GM18507 (cell line): Measurements from ENCODE around the gene KRTAP10-1.
"Not testable (repeated sequence)": the region's sequence is repeated elsewhere in the genome, so short reads cannot be mapped to it uniquely, and the experiment has no call there.

ENCODE experiments used
- DNase-seq: peaks from one replicate; pipeline ENCODE4 v3.0.0; 2011; ENCODE audit warnings: low read depth; ENCODE audit not compliant: insufficient read length; ENCODE audit errors: extremely low spot score
- FAIRE-seq: peaks from 2 replicates; lab custom pipeline; 2011; peaks lifted over from hg19 to GRCh38; lab: Jason Lieb, UNC

KRTAP10-1 gene

DNA sequence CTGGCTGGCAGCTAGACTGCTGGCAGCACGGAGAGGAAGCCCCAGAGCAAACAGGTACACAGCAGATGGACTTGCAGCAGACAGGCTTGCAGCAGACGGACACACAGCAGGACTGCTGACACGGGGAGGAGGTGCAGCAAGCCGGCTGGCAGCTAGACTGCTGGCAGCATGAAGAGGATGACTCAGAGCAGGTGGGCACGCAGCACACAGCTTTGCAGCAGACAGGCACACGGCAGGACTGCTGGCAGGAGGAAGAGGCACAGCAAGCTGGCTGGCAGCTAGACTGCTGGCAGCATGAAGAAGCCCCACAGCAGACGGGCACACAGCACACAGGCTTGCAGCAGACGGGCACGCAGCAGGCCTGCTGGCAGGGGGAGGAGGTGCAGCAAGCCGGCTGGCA, 10.8 kb upstream of the KRTAP10-1 start:
- no peak for DNase-seq

DNA sequence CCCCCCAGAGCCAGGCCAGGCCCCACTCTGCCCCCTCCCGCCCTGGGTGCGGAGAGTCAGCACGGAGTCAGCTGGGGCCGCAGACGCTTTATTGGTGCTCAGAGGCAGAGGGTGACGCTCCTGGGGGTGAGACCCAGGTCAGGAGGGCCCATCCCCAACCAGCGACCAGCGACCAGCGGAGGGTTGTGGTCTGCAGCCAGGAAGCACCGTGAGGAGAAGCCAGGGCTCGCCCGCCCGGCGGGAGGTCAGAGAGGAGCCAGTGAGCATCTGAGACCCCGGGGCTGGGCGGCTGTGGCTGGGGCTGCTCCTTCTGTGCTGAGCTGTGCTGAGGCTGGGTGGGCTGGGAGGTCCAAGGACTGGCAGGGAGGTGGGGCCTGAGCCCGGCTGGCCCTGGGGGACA, 10.3 kb upstream of the KRTAP10-1 start:
- DNase-seq, FAIRE-seq: not testable (repeated sequence)

More for the DNA sequence above, 10.8 kb upstream of the KRTAP10-1 start:
- FAIRE-seq: no peak

DNA sequence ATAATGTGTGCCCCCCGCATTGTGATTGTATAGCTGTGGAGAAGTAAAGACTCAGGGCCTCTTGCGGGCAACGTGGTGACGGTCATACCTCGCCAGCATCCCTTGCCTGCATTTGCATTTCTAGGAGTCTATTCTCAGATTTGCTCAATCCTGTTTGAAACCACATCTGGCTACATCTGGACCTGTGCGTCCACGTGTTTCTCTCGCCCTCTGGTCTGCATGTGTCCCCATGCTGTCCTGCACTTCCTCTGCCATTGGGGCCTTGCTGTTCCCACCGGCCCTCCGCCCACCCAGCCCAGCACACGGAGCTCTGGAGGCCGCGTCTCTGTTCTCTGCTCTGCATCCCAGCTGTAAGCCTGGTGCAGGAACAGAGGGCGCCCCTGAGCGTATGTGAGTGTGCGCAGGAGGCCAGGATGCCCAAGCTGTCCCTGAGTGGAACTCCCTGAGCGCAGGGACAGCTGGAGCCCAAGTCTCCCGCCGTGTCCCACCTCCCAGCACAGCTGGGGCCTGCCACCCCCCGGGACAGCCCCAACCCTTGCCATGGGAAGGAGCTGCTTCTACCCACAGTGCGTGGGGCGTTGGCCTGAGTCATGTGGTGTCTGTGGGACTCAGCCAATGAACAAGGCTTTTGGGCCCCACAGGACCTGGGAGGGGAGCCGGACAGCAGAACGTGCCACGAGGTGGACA, 9.7 kb upstream of the KRTAP10-1 start:
- no peak for FAIRE-seq
- no peak for DNase-seq

DNA sequence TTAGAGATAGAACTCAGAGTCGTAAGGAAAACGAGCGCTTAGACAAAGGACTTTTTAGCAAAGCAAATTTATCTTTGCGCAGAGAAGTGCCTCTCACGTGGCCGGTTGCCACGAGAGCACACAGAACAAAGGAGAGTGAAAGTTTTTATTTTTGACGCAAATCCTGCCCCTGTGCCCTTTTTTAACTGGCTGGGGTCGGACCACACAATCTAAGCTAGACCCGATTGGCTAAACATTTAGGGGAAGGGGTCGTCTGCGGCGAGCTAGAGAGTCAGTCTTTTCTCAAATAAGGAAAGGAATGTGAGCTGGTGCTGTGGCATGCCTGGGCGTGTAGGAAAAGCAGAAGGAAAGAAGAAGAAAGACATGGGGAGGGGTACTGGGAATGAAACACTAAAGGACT, 8.9 kb upstream of the KRTAP10-1 start:
- FAIRE-seq (no peak), DNase-seq (no peak)

DNA sequence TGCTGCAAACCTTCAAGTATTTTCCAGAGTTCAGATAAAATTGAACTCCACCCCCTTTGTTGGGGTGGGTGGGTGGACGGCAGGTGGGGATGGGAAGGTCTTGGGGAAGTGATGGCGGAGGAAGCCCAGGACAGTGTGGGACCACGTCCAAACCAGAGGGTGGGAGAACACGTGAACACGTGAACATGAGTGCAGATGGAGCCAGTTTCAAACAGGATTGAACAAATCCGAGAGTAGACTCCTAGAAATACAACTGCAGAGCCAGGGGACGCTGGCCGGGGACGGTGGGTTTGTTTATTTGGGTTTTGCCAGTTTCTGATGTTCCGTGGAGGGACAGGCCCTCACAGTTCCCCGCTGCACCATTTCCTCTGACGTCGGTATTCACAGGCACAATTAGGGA, 8.4 kb upstream of the KRTAP10-1 start:
- FAIRE-seq: no peak

DNA sequence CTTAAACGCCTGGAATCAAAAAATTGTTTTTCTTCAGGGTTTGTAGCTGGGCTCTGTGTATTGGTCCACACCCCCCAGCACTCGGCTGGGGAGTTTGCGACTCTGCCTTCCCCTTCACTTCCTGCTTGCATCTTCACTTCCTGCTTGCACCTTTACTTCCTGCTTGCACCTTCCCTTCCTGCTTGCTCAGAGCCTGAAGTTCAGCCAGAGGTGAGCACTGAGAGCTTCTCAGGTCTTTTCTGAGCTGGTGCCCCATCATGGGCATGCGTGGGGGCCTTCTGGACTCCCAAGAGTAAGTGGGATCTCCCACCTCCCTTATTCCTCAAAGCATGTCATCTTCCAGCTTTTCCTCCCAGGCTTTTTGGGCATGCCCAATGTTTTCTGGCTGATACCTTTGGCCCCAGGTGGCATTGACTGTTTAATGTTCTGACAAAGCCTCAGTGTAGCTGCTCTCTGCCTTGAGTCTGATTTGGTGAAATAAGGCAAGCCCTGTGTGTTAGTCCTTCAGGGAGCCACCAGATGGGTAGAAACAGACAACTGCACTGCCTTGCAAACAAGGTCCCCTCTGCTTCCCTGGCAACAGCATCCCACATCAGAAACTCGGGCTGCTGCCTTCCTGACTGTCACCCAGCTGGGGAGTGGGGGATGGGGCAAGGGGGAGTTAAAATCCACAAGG, 7.8 kb upstream of the KRTAP10-1 start:
- DNase-seq (no peak), FAIRE-seq (no peak)

More for the DNA sequence above, 8.4 kb upstream of the KRTAP10-1 start:
- DNase-seq: no peak

DNA sequence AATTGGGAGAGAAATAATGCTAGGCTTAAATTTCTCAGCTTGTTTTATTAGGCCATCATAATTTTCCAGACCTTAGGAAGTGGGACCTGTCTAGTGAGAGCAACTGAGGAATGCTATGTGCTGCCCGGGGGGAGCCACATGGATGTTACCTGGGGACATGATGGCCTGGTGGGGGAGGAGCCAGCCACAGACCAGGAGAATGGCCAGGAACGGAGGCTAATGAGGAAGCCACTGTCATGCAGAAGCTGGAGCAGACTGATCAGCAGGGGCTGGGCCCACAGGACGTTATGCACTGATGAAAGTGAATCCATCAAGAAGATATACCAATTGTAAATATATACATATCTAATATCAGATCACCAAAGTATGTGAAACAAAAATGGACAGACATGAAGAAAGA, 4.6 kb upstream of the KRTAP10-1 start:
- DNase-seq (no peak), FAIRE-seq (no peak)

DNA sequence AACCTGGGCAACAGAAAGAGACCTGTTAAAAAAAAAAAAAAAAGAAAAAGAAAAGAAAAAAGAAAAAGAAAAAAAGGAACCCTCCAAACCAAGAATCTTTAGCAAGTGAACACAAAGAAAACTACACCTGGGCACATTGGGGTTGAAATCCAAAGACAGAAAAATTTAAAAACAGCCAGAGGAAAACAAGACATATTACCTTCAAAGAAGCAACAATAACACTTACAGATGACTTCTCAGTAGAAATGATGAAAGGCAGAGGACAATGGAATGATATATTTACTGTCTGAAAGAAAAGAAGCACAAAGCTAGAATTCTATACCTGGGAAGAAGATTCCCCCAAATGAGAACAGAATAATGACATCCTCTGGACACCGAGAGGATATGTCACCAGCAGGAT, 2.7 kb upstream of the KRTAP10-1 start:
- FAIRE-seq (no peak), DNase-seq (no peak)

DNA sequence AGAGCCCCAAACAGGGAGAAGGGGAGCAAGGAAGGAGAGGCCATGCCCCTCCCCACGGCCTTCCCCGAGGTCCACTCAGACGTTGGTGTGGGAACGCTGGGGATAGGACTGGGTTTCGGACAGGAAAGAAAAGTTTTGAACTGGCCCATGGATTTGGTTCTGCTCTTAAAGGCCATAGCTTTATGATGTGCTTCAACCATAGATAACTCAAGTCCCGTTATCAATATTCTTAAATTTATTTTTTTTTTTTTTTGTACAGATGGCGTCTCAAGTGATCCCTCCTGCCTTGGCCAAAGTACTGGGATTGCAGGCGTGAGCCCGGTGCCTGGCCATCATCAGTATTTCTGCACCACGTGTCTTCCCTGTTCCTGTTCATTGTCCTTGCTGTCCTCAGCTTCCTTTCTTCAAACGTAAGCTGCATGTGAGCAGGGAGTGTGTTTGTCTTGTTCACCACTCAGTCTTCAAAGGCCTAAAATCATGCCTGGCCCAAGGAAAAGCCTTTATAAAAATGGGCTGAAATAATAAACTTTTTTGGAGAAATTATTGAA, 820 bp upstream of the KRTAP10-1 start:
- DNase-seq: no peak
- no peak for FAIRE-seq

DNA sequence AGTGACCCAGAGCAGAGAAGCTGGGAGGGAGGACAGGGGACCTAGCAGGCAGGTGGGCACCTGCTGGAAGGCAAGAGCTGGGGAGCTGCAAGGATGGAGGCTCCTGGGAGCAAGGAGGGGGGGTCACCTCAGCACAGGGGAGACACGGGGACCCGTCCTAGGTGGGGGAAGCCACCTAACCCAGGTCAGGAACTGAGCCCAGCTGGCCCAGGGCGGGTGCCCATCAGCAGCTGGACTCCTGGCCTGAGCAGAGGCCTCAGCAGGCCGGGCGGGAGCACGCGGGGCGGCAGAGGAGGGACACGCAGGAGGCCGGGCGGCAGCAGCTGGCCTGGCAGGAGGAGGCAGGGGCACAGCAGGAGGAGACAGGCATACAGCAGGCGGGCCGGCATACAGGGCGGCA, 949 bp downstream of the KRTAP10-1 start:
- no peak for DNase-seq

DNA sequence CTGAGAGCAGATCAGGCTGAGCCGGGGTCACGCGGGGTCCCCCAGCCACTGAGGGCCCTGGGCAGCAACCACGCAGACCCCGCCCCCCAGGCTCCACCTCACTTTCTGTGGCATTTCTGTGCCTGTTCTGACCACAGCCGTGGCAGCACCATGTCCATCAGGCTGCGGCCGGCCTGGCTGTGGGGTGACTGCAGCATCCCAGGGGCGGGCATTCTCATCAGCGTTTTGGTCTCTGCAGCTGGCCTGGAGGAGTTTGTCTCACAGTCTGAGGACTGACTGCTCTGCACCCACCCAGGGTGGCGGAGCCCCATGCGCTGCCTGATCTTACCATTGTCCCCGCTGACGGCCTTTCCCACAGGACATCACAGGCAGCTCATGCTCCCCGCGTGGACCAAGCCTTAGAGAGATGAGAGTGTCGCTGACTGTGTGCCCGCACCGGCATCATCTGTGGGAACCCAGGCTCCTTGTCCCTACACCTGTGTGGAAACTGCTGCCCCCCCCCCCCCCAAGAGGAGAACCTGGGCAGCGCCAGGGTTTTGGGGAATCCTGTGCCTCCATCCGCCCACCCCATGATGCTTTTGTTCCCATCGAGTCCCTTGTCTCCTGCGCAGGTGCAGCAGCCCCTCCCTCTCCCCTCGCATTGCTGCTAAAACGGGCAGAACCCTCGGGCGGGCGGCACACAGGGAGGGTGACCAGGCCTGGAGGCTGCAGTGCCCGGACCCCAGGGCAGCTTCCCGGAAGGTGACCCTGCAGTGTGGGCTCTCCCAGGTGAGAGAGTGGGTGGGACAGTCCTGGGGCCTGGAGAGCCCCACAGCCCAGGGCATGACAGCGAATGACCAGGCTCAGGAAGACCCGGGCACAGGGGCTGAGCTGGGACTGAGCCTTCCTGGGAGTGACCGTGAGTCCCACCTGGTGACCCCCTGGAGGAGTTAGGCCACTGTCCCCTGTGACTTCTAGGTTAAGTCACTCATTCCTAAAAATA, 1.8 kb downstream of the KRTAP10-1 start:
- FAIRE-seq: no peak
- no peak for DNase-seq

More for the DNA sequence above, 949 bp downstream of the KRTAP10-1 start:
- FAIRE-seq: no peak

DNA sequence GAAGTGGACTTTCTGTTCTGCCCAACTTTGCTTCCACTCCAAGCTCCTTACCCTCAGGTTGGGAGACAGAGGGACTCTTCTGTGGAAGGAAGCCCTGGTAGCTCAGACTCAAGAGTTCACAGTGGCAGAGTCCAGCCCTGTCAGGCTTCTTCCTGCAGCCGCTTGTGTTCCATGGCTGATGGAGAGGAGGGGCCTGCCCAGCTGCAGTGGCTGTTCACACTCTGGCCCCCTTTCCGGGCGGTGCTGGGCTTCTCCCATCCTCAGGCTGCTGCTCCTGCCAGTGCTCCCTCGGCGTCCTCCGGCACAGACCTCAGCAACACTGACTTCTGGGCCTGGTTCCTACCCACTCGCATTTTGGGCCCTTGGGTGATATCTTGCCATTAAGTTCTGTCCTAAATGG, 4.0 kb downstream of the KRTAP10-1 start:
- no peak for FAIRE-seq
- no peak for DNase-seq

DNA sequence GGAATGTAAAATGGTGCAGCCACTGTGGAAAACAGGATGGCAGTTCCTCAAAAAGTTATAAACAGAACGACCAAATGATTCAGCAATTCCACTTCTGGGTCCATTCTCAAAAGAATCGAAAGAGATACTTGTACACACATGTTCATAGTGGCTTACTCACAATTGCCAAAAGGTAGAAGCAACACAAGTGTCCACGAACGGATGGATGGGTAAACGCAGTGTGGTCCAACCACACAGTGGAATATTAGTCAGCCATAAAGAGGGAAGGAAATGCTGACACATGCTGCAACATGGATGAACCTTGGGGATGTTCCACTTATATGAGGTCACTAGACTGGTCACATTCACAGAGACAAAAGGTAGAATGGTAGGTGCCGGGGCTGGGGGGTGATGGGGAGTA, 5.3 kb downstream of the KRTAP10-1 start:
- FAIRE-seq (no peak), DNase-seq (no peak)

DNA sequence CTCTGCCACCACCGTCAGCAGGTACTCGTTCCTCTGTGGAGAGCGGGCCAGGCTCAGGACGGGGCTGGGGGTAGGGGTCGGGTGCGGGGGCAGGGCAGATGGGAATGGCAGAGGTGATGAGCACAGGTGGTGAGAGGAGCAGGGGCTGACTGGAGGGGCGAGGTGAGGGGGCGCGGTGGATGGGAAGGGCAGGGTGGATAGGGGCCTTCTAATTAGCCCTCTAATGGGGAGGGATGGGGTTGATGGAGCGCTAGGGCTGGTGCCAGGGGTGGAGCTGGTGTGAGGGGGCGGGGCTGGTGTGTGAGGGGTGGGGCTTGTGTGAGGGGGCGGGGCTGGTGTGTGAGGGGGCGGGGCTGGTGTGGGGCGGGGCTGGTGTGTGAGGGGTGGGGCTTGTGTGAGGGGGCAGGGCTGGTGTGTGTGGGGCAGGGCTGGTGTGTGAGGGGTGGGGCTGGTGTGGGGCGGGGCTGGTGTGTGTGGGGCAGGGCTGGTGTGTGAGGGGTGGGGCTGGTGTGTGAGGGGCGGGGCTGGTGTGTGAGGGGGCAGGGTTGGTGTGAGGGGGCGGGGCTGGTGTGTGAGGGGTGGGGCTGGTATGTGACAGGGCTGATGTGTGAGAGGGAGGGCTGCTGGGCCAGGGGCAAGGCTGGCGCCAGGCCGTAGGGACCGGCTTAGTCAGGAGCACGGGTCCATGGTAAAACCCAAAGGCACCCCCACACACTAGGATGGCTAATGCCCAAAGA, 5.9 kb downstream of the KRTAP10-1 start:
- DNase-seq: no peak
- FAIRE-seq: no peak

DNA sequence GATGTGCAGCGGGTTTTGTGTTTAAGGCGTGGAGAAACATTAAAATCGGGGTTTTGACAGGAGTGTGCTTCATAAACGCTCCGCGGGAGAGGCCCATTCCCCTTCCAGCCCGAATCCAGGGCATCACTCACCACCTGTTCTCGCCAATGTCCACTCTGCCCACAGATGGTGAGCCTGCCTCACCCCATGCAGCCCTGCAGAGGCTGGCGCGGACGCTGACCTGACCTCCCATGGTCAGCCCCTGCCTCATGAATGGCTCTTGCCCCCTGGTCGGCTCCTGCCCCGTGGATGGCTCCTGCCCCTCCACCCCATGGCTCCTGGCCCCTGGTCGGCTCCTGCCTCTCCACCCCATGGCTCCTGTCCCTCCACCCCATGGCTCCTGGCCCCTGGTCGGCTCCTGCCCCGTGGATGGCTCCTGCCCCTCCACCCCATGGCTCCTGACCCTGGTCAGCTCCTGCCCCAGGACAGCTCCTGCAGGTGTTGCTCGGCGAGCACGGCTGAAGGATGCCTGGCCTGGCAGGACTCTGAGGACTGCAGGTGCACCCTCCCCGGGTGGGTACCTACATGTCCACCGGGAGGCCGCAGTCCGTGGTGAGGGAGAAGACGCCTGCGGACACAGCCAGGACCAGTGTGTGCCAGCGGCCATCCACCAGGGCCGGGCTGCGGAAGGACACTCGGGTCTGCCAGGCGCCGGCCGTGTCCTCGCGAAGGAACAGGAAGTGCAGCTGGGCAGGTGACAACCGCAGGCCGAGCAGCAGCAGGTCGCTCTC, 6.7 kb downstream of the KRTAP10-1 start:
- DNase-seq: no peak
- no peak for FAIRE-seq

DNA sequence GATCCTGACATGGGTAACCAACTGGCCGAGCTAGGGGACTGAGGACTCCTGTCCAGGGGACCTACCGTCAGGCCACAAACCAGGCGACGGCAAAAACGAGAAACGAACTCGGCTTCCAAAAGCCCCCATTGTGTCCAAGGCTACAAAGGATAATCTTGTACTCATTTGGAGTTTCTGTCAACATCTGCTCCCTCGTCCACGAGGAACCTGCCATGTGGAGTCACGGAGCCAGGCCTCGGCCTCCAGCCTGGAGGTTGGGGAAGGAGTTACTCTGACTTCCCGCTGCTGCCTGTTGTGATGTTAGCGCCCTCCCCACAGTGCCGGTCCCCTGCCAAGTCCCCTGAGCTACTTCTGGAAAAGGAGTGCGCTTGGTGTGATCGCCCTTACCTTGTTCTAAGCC, 7.3 kb downstream of the KRTAP10-1 start:
- FAIRE-seq (no peak), DNase-seq (no peak)

DNA sequence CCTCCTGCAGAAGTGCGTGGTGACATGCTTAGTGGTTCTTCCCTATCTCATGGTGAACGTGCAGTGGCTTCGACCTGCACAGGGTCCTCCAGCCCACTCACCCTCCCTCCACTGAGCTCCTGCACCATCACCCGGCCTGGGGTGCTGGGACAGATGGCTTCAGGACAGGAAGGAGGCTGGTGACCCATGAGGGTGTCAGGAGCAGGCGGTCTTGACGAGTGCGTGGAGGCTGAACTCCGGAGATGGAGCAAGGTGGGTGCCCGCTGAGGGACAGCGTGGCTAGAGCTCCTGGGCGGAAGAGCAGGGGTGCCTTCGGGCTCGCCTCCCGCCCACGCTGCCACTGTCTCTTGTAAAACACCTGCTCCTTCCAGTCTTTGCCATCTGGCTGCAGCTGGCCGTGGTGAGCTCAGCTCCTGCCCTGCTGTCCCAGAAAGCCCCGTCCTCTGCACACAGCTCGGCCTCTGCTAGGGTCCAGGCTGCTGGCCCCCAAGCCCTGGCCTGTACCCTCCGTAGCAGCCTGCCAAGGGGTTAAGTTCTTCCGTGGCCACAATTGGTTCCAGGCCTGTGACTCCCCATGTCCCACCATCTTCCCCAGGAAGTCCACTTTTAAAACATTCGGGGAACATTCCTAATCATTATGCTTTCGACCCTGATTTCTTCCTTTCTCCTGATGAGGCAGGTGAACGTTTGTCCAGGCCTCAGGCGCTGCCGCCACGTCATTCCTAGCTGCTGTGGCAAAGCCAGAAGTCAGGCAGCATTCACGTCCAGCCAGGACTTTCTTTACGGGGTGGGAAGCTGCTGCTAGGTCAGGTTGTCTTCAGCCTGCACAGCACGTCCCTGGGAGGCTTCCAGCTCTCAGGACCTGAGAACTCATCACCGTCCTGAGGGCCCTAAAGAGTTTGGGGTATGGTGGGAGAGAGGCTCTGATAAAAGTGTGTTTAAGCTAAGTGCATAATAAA, 8.1 kb downstream of the KRTAP10-1 start:
- DNase-seq: no peak
- no peak for FAIRE-seq
